K562 (cell line): ENCODE data around the gene RHNO1.

Experiments used
- CBFB ChIP-seq: sonication (generic); formaldehyde crosslinking; IDR thresholded peaks from 2 replicates; pipeline ENCODE4 v1.4.0; 2020; ENCODE audit warnings: mild to moderate bottlenecking, missing genetic modification reagents
- MAX ChIP-seq: sonication (generic); formaldehyde crosslinking; IDR thresholded peaks from 2 replicates; pipeline ENCODE4 v1.9.0; 2022; ENCODE audit warnings: mild to moderate bottlenecking, missing genetic modification reagents
- MECOM ChIP-seq: fragments of 250-450 bp; sonication (Bioruptor Pico); IDR thresholded peaks from 2 replicates; pipeline ENCODE4 v1.8.0; 2022; ENCODE audit warnings: inconsistent platforms
- NFIX ChIP-seq: fragments of 250-450 bp; sonication (Bioruptor Pico); IDR thresholded peaks from 2 replicates; pipeline ENCODE4 v1.4.0; 2020; ENCODE audit warnings: low read depth, mild to moderate bottlenecking, moderate library complexity
- POLR2AphosphoS5 ChIP-seq: IDR thresholded peaks from 2 replicates; pipeline ENCODE4 v1.6.1; 2011; ENCODE audit warnings: mild to moderate bottlenecking, low read depth, low read length, moderate library complexity; ENCODE audit not compliant: control insufficient read depth, insufficient read depth
- PPARD ChIP-seq: fragments of 250-450 bp; sonication (Bioruptor Pico); IDR thresholded peaks from 2 replicates; pipeline ENCODE4 v1.8.0; 2022; ENCODE audit warnings: inconsistent platforms, mild to moderate bottlenecking, moderate library complexity
- RBFOX2 ChIP-seq: fragments of 200-400 bp; formaldehyde crosslinking; IDR thresholded peaks from 2 replicates; pipeline ENCODE4 v1.6.1; 2017; ENCODE audit warnings: low read depth, mild to moderate bottlenecking, low read length, moderate library complexity
- ZNF511 ChIP-seq: sonication (generic); formaldehyde crosslinking; IDR thresholded peaks from 2 replicates; pipeline ENCODE4 v1.8.0; 2022; ENCODE audit warnings: mild to moderate bottlenecking, missing genetic modification reagents
- TF ChIP-seq, protein P1 (sequence below): sonication (generic); formaldehyde crosslinking; IDR thresholded peaks from 2 replicates; pipeline ENCODE4 v1.8.0; 2023; ENCODE audit warnings: mild to moderate bottlenecking, missing genetic modification reagents
- TF ChIP-seq, protein P2 (sequence below), 3 experiments: IDR thresholded peaks in 2 of 3; conservative IDR thresholded peaks in 1 of 3; 2 replicates each; pipeline ENCODE4 v1.5.1; 2011 to 2012; ENCODE audit warnings: low read length in 3 of 3, mild to moderate bottlenecking in 3 of 3, control low read depth in 2 of 3, improper control_type of control experiment in 1 of 3, inconsistent platforms in 1 of 3, low read depth in 1 of 3, mixed read lengths in 1 of 3, moderate library complexity in 1 of 3; ENCODE audit not compliant: insufficient read depth in 2 of 3
- TF ChIP-seq, protein P3 (sequence below): fragments of 450-650 bp; IDR thresholded peaks from 2 replicates; pipeline ENCODE4 v1.7.1; 2018; ENCODE audit warnings: mild to moderate bottlenecking, low read depth; ENCODE audit not compliant: partially characterized antibody

GRCh38 chr12:2842948-2843347 is 34.1 kb upstream of the RHNO1 start:
- TF ChIP-seq NFIX: no peak
- TF ChIP-seq, protein P1, sequence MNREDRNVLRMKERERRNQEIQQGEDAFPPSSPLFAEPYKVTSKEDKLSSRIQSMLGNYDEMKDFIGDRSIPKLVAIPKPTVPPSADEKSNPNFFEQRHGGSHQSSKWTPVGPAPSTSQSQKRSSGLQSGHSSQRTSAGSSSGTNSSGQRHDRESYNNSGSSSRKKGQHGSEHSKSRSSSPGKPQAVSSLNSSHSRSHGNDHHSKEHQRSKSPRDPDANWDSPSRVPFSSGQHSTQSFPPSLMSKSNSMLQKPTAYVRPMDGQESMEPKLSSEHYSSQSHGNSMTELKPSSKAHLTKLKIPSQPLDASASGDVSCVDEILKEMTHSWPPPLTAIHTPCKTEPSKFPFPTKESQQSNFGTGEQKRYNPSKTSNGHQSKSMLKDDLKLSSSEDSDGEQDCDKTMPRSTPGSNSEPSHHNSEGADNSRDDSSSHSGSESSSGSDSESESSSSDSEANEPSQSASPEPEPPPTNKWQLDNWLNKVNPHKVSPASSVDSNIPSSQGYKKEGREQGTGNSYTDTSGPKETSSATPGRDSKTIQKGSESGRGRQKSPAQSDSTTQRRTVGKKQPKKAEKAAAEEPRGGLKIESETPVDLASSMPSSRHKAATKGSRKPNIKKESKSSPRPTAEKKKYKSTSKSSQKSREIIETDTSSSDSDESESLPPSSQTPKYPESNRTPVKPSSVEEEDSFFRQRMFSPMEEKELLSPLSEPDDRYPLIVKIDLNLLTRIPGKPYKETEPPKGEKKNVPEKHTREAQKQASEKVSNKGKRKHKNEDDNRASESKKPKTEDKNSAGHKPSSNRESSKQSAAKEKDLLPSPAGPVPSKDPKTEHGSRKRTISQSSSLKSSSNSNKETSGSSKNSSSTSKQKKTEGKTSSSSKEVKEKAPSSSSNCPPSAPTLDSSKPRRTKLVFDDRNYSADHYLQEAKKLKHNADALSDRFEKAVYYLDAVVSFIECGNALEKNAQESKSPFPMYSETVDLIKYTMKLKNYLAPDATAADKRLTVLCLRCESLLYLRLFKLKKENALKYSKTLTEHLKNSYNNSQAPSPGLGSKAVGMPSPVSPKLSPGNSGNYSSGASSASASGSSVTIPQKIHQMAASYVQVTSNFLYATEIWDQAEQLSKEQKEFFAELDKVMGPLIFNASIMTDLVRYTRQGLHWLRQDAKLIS (CRISPR knock-in tag): no peak
- no peak for TF ChIP-seq CBFB (CRISPR knock-in tag)
- no peak for TF ChIP-seq ZNF511
- no peak for TF ChIP-seq RBFOX2
- no peak for TF ChIP-seq MAX (CRISPR knock-in tag)
- no peak for TF ChIP-seq MECOM (CRISPR knock-in tag)
- TF ChIP-seq, protein P2, sequence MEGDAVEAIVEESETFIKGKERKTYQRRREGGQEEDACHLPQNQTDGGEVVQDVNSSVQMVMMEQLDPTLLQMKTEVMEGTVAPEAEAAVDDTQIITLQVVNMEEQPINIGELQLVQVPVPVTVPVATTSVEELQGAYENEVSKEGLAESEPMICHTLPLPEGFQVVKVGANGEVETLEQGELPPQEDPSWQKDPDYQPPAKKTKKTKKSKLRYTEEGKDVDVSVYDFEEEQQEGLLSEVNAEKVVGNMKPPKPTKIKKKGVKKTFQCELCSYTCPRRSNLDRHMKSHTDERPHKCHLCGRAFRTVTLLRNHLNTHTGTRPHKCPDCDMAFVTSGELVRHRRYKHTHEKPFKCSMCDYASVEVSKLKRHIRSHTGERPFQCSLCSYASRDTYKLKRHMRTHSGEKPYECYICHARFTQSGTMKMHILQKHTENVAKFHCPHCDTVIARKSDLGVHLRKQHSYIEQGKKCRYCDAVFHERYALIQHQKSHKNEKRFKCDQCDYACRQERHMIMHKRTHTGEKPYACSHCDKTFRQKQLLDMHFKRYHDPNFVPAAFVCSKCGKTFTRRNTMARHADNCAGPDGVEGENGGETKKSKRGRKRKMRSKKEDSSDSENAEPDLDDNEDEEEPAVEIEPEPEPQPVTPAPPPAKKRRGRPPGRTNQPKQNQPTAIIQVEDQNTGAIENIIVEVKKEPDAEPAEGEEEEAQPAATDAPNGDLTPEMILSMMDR (IDR thresholded peaks at IDR 0.05 in 2 of 3, conservative IDR thresholded peaks at IDR 0.05 in 1 of 3; ENCODE audit: insufficient read depth in 2 of 3, low read depth in 1 of 3, low read length in 3 of 3): no peak
- TF ChIP-seq, protein P3, sequence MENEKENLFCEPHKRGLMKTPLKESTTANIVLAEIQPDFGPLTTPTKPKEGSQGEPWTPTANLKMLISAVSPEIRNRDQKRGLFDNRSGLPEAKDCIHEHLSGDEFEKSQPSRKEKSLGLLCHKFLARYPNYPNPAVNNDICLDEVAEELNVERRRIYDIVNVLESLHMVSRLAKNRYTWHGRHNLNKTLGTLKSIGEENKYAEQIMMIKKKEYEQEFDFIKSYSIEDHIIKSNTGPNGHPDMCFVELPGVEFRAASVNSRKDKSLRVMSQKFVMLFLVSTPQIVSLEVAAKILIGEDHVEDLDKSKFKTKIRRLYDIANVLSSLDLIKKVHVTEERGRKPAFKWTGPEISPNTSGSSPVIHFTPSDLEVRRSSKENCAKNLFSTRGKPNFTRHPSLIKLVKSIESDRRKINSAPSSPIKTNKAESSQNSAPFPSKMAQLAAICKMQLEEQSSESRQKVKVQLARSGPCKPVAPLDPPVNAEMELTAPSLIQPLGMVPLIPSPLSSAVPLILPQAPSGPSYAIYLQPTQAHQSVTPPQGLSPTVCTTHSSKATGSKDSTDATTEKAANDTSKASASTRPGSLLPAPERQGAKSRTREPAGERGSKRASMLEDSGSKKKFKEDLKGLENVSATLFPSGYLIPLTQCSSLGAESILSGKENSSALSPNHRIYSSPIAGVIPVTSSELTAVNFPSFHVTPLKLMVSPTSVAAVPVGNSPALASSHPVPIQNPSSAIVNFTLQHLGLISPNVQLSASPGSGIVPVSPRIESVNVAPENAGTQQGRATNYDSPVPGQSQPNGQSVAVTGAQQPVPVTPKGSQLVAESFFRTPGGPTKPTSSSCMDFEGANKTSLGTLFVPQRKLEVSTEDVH: no peak
- no peak for TF ChIP-seq POLR2AphosphoS5
- no peak for TF ChIP-seq PPARD (CRISPR knock-in tag)
